AG04449 (cell line): ENCODE measurements around the gene MS4A6E.

Experiments
- CTCF ChIA-PET: fragments of 350-600 bp; formaldehyde crosslinking; extraction: SDS; loops from one replicate; lab custom pipeline; 2021; ENCODE audit warnings: antibody characterized with exemption; lab: Yijun Ruan, JAX
- POLR2A ChIA-PET: fragments of 400-600, 350-600 bp; formaldehyde crosslinking; extraction: SDS; loops from one replicate; lab custom pipeline; 2020; ENCODE audit warnings: antibody characterized with exemption, inconsistent platforms; lab: Yijun Ruan, JAX
- DNase-seq: peaks from one replicate; pipeline ENCODE4 v3.0.0-alpha.2; 2010; ENCODE audit warnings: low read depth, low spot score
- H3K4me3 ChIP-seq: 2 replicates; pipeline ENCODE4 v1.5.1; 2011; ENCODE audit warnings: low read depth, mild to moderate bottlenecking, control low read depth, low read length
- TF ChIP-seq, protein P1 (sequence below): IDR thresholded peaks from one replicate; pipeline ENCODE4 v1.5.1; 2011; ENCODE audit warnings: mild to moderate bottlenecking, moderate library complexity, low read length, control low read depth, inconsistent platforms; ENCODE audit not compliant: insufficient read depth; ENCODE audit errors: missing control alignments

Gene MS4A6E

DNA sequence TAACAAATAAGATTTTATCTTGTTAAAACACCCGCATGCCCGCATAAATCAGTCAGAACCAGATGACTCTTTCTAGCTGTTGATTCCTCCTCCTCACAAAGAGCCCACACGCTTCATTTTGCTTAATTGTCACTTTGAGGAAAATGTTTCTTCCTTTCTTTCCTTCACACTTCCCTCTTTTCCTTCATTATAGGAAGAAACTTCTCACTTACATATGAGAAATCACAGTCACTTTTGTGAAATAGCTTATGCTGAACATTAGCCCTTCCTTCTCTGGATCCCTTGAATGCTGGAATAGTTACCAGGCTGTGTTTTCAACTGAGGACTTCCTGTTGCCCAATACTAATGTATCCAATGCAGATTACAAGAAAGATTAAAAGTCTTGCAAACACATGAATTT, 5.8 kb downstream of the MS4A6E start:
- ChIA-PET POLR2A (no interaction called here), CTCF (no interaction called here)
- TF ChIP-seq, protein P1, sequence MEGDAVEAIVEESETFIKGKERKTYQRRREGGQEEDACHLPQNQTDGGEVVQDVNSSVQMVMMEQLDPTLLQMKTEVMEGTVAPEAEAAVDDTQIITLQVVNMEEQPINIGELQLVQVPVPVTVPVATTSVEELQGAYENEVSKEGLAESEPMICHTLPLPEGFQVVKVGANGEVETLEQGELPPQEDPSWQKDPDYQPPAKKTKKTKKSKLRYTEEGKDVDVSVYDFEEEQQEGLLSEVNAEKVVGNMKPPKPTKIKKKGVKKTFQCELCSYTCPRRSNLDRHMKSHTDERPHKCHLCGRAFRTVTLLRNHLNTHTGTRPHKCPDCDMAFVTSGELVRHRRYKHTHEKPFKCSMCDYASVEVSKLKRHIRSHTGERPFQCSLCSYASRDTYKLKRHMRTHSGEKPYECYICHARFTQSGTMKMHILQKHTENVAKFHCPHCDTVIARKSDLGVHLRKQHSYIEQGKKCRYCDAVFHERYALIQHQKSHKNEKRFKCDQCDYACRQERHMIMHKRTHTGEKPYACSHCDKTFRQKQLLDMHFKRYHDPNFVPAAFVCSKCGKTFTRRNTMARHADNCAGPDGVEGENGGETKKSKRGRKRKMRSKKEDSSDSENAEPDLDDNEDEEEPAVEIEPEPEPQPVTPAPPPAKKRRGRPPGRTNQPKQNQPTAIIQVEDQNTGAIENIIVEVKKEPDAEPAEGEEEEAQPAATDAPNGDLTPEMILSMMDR = no peak
- no peak for DNase-seq
- no peak overlapping the region for H3K4me3 ChIP-seq

GRCh38 chr11:60334005-60334620, 7.1 kb downstream of the MS4A6E start:
- TF ChIP-seq, protein P1 = peak; percentile 36
- CTCF ChIA-PET = no interaction called here
- no peak for DNase-seq
- H3K4me3 ChIP-seq = no peak overlapping the region
- POLR2A ChIA-PET = no interaction called here

- POLR2A ChIA-PET = no interaction called here
- CTCF ChIA-PET = no interaction called here
- no peak overlapping the region for H3K4me3 ChIP-seq
- TF ChIP-seq, protein P1 = no peak
- DNase-seq = no peak
These were observed 9.8 kb downstream of the MS4A6E start for GRCh38 chr11:60336767-60337391.

- no peak overlapping the region for H3K4me3 ChIP-seq
- POLR2A ChIA-PET = no interaction called here
- CTCF ChIA-PET = no interaction called here
- no peak for DNase-seq
- TF ChIP-seq, protein P1 = no peak
These were observed 11.0 kb downstream of the MS4A6E start for GRCh38 chr11:60338053-60338452.

DNA sequence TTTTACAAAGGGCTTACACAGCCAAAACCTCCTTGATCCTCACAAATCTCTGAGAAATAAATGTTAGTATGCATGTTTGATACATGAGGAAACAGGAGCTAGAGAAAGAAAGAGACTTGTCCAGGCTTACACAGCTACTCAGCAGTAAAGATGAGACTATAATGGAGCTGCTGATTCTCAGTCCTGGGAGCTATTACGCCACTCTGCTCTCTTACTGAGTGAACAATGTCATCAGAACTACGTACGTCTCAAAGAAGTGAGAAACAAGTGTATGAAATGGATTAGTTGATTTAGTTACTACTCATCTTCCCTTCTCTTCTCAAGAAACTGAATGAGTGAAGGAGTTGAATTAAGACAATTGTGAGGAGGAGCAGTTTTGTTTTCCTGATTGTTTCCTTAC, 12.3 kb downstream of the MS4A6E start:
- DNase-seq = no peak
- CTCF ChIA-PET = no interaction called here
- no peak overlapping the region for H3K4me3 ChIP-seq
- TF ChIP-seq, protein P1 = no peak
- POLR2A ChIA-PET = no interaction called here

DNA sequence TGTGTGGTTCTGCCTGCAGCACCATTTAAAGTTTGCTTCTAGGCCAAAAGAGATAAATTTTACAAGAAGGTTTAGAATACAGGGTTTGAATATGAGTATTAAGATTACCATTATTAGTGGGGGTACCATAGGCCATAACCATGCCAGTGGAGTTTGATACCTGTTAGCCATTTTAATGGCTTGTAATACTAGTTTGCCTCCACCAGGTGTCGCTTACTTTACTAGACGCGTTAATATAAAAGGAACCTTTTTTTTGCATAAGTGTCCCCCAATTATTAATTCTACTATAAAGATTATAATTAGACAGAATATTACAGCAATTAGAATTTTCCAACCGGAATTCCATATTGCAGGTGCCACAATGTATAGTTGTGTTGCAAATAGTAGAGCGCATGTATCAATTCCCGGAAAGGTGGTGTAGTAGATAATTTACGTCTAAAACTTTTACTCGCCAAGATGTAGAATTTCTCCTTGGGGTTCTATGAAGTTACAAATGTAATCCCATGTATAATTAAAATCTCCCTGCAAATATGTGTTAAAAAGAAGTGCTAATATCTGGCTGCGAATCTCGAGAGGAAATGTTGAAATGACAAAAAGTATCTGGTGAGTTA, 16.1 kb downstream of the MS4A6E start:
- DNase-seq = no peak
- TF ChIP-seq, protein P1 = no peak
- CTCF ChIA-PET = no interaction called here
- H3K4me3 ChIP-seq = no peak overlapping the region
- POLR2A ChIA-PET = no interaction called here
